Adipocyte (in vitro differentiated cells): ENCODE data around the gene RAB3B.
"Not testable (repeated sequence)": the region's sequence is repeated elsewhere in the genome, so short reads cannot be mapped to it uniquely, and the experiment has no call there.

Source experiments
- DNase-seq: peaks from one replicate; pipeline ENCODE4 v3.0.0-alpha.2; 2015; ENCODE audit warnings: low read depth
- H3K27me3 ChIP-seq: replicated peaks from 2 replicates; pipeline ENCODE4 v1.7.0; 2013; ENCODE audit warnings: mild to moderate bottlenecking, low read length, moderate library complexity; ENCODE audit not compliant: control insufficient read depth, insufficient read depth
- H3K36me3 ChIP-seq: 2 replicates; pipeline ENCODE4 v1.7.0; 2013; ENCODE audit warnings: low read length, mild to moderate bottlenecking, moderate library complexity; ENCODE audit not compliant: control insufficient read depth, insufficient read depth, severe bottlenecking
- H3K4me1 ChIP-seq: 2 replicates; pipeline ENCODE4 v1.7.0; 2013; ENCODE audit warnings: mild to moderate bottlenecking, low read length, moderate library complexity; ENCODE audit not compliant: control insufficient read depth, insufficient read depth
- H3K4me3 ChIP-seq: 2 replicates; pipeline ENCODE4 v1.7.0; 2013; ENCODE audit warnings: mild to moderate bottlenecking, low read length, moderate library complexity
- H3K9ac ChIP-seq: 2 replicates; pipeline ENCODE4 v1.7.0; 2013; ENCODE audit warnings: mild to moderate bottlenecking, low read length, moderate library complexity
- H3K9me3 ChIP-seq: 2 replicates; pipeline ENCODE4 v1.7.0; 2013; ENCODE audit warnings: mild to moderate bottlenecking, low read length, moderate library complexity; ENCODE audit not compliant: control insufficient read depth

The RAB3B gene

GRCh38 chr1:51910221-51911000 is 80.1 kb downstream of the RAB3B start:
- no peaks in the 10 kb centered on the region for H3K9me3 ChIP-seq
- H3K4me1 ChIP-seq: peaks cover 2% of the 10 kb centered on the region
- H3K9ac ChIP-seq: no peak overlapping the region
- H3K36me3 ChIP-seq: no peaks in the 10 kb centered on the region
- H3K27me3 ChIP-seq: no peaks in the 10 kb centered on the region
- H3K4me3 ChIP-seq: no peak overlapping the region
- no peak for DNase-seq

GRCh38 chr1:51908499-51908898 is 82.0 kb downstream of the RAB3B start:
- no peak overlapping the region for H3K9ac ChIP-seq
- H3K36me3 ChIP-seq: no peaks in the 10 kb centered on the region
- no peak for DNase-seq
- no peak overlapping the region for H3K4me3 ChIP-seq
- peaks cover 2% of the 10 kb centered on the region for H3K4me1 ChIP-seq
- no peaks in the 10 kb centered on the region for H3K27me3 ChIP-seq
- H3K9me3 ChIP-seq: no peaks in the 10 kb centered on the region

GRCh38 chr1:51907079-51907702 is 83.3 kb downstream of the RAB3B start:
- Histone ChIP-seq H3K27me3 (no peaks in the 10 kb centered on the region), H3K4me3 (no peak overlapping the region), H3K9ac (no peak overlapping the region), H3K36me3 (no peaks in the 10 kb centered on the region), H3K4me1 (peaks cover 2% of the 10 kb centered on the region), H3K9me3 (no peaks in the 10 kb centered on the region)
- DNase-seq: peak; percentile 32

DNA sequence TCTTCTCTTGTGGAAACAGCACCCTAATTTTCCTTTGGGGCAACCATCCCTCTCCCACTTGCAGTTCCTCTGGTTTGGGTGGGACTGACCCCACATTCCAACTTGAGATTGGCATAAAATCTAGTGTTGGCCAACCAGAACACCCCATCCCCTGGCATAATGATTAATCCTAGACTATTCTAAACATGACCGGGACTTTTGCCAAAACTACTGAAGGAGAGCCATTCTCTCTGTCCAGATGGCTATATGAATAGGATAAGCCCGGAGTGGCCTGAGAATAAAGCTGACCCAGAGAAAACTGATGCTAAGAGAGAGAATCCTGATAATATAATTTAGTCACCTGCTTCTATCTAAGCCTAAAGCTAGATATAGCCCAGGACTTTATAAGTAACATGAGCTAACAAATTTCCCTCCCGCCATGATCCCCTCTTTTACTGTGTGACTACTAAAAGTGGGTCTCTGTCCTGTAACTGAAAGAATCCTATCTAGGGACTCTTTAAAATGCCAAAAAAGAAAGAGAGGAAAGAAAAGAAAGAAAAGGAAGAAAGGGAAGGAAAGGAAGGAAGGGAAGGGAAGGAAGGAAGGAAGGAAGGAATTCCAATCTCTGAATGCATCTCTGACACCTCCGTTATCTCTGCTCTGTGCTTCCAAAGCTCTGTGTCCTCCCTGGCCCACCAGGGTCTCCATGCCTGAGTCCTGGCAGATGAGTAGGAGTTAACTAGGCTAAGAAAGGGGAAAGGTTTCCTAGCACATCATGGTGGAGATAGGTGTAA is 84.0 kb downstream of the RAB3B start:
- H3K9ac ChIP-seq: no peak overlapping the region
- H3K4me3 ChIP-seq: no peak overlapping the region
- peaks cover 2% of the 10 kb centered on the region for H3K4me1 ChIP-seq
- peak; percentile 67 for DNase-seq
- H3K9me3 ChIP-seq: no peaks in the 10 kb centered on the region
- H3K27me3 ChIP-seq: no peaks in the 10 kb centered on the region
- H3K36me3 ChIP-seq: no peaks in the 10 kb centered on the region

GRCh38 chr1:51902456-51902855 is 88.0 kb downstream of the RAB3B start:
- H3K27me3 ChIP-seq: no peaks in the 10 kb centered on the region
- H3K4me1 ChIP-seq: peaks cover 13% of the 10 kb centered on the region
- H3K9ac ChIP-seq: no peak overlapping the region
- no peak overlapping the region for H3K4me3 ChIP-seq
- H3K9me3 ChIP-seq: no peaks in the 10 kb centered on the region
- no peak for DNase-seq
- no peaks in the 10 kb centered on the region for H3K36me3 ChIP-seq

DNA sequence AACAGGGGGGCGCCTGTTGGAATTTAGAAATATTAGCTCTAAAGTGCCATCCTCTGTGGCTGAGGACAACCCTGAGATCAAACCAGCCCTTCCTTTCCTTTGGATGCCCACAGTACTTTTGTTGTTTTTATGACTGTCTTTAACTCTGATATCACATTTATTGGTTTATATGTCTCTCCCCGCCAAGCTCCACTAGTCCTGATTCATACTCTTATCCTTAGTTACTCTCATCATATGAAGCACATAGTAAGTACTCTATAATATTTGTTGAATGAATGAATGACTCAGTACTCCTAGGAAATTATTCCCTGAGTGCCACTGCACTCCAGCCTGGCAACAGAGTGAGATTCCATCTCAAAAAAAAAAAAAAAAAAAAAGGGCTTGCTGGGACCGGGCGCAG is 89.3 kb downstream of the RAB3B start:
- Histone ChIP-seq H3K4me1 (peaks cover 21% of the 10 kb centered on the region), H3K36me3 (no peaks in the 10 kb centered on the region), H3K27me3 (no peaks in the 10 kb centered on the region), H3K9me3 (no peaks in the 10 kb centered on the region), H3K9ac (no peak overlapping the region), H3K4me3 (no peak overlapping the region)
- no peak for DNase-seq

- no peaks in the 10 kb centered on the region for H3K36me3 ChIP-seq
- no peak overlapping the region for H3K4me3 ChIP-seq
- no peak for DNase-seq
- no peak overlapping the region for H3K9ac ChIP-seq
- H3K27me3 ChIP-seq: no peaks in the 10 kb centered on the region
- H3K9me3 ChIP-seq: no peaks in the 10 kb centered on the region
- peaks cover 23% of the 10 kb centered on the region for H3K4me1 ChIP-seq
Observed at GRCh38 chr1:51899022-51899421, 91.5 kb downstream of the RAB3B start.

DNA sequence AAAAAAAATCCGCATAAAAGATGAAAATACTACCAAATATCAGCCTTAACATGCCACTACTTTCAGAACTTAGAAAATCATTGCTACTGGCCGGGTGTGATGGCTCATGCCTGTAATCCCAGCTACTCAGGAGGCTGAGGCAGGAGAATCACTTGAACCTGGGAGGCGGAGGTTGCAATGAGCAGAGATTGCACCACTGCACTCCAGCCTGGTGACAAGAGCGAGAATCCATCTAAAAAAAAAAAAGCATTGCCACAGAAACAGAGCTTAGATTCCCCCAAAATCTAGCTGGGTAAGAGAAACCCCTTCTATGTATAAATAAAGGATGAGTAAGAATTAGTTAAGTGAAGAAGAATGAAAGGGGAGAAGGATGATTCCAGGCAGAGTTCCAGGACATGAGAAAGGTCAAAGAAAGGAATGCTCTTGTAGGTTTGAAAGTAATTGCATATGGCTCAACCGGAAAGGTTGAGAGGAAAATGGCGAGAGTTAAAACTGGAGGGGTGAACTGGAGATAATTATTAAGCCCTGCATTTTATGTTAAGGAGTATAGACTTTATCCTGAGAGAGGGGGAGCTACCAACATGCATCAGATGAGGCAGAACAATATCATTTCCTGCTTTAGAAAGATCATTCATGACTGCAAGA is 92.3 kb downstream of the RAB3B start:
- Histone ChIP-seq H3K36me3 (no peaks in the 10 kb centered on the region), H3K27me3 (no peaks in the 10 kb centered on the region), H3K4me1 (peaks cover 23% of the 10 kb centered on the region), H3K4me3 (no peak overlapping the region), H3K9ac (no peak overlapping the region), H3K9me3 (no peaks in the 10 kb centered on the region)
- DNase-seq: peak; percentile 54

GRCh38 chr1:51897699-51898031 is 92.8 kb downstream of the RAB3B start:
- Histone ChIP-seq H3K4me1 (peaks cover 23% of the 10 kb centered on the region), H3K36me3 (no peaks in the 10 kb centered on the region), H3K9me3 (no peaks in the 10 kb centered on the region), H3K4me3 (no peak overlapping the region), H3K9ac (peak overlapping the region; percentile 73), H3K27me3 (no peaks in the 10 kb centered on the region)
- peak; percentile 83 for DNase-seq

DNA sequence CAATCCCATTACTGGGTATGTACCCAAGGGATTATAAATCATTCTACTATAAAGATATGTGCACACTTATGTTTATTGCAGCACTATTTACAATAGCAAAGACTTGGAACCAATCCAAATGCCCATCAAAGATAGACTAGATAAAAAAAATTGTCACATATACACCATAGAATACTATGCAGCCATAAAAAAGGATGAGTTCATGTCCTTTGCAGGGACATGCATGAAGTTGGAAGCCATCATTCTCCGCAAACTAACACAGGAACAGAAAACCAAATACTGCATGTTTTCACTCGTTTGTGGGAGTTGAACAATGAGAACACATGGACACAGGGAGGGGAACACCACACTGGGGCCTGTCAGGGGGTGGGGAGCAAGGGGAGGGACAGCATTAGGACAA is 95.8 kb downstream of the RAB3B start:
- not testable (repeated sequence) for H3K36me3 ChIP-seq, H3K9me3 ChIP-seq, H3K9ac ChIP-seq, DNase-seq, H3K27me3 ChIP-seq, H3K4me3 ChIP-seq
- H3K4me1 ChIP-seq: peaks cover 23% of the 10 kb centered on the region
